Stimulated activated CD8-positive, alpha-beta memory T cell treated with anti-CD3 and anti-CD28 coated beads, Interleukin-15, amount 100 ng/mL, for 24 hours (primary cell): ENCODE results near the gene UNC5A.
"Not testable (repeated sequence)": the region's sequence is repeated elsewhere in the genome, so short reads cannot be mapped to it uniquely, and the experiment has no call there.

Experiments used
- DNase-seq: peaks from one replicate; pipeline ENCODE4 v3.0.0-alpha.2; 2020; ENCODE audit warnings: low read depth

The UNC5A gene

DNA sequence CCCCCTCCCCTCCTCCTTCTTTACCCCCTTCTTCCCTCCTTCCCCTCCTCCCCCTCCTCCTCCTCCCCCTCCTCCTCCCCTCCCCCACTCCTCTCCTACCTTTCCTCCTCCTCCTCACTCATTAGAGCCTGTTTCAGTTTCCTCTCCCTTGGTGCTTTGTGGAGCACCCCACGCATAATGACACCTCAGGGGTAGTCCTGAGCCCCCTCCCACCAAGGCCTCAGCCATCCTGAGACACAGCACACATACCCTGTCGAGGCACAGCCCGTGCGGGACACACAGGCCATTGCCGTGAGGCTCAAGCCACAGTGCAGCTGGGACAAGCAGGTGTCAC is 53.4 kb downstream of the UNC5A start:
- DNase-seq, result no peak

DNA sequence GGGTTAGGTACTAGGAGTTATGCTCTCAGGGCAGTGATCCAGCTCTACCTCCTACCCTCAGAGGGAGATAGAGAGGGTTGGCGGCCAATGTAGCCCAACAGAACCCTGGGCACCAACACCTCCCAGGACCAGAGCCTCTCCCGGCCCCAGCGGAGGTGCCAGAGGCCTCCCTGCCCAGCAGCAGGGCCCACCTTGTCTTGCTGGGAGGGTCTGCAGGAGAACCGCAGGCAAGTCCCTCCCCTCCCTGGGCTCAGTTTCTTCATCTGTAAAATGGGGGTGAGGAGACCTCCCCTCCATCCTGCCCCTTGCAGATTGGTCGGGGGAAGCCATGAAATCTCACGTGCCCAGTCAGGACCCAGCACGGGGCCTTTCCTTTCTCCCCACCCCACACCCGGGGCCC is 54.4 kb downstream of the UNC5A start:
- no peak for DNase-seq

DNA sequence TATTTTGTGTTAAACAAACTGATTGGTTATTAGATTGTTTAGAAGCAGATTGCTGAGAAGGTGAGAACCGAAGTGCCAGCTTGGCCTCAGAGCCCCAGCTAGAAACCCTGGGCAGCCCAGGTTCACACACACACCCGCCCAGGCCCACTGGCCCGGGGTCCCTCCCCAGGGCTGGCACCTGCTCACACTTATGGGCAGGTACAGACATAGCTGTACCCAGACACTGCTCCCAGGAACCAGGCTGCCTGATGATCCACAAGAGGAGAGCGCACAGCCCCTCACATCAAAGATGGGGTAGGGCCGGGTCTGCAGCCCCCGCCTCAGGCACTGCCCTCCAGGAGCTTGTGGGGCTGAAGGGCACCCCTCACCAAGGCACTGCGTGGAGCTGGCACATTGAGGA is 55.6 kb downstream of the UNC5A start:
- DNase-seq, result no peak

DNA sequence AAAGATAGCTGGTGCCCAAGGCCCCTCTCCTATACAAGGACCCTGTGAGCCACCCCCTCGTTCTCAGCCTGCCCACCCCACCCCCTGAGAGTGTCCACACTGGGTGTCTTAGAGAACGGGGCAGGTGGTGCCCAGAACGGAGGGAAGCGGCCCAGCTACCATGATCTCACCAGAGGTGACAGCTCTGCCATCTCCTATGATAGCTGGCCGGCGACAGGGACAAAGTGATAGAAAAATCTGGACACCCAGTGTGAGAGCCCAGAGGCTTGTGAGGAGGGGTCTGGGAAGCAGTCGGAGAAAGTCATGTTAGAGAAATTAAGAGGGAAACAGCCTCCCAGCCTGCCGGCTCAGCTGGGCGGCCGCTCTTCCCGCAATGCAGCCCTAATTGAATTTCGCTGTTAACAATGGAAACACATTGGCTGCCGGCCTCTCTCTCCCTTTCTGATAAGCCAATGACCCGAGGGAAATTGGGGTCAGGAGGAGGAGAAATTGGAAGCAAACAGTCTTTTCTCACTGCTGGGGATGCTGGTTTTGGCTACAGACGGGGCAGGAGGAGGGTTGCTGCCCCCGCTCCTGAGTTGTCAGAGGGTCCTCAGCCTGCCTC is 56.5 kb downstream of the UNC5A start:
- DNase-seq, result no peak

DNA sequence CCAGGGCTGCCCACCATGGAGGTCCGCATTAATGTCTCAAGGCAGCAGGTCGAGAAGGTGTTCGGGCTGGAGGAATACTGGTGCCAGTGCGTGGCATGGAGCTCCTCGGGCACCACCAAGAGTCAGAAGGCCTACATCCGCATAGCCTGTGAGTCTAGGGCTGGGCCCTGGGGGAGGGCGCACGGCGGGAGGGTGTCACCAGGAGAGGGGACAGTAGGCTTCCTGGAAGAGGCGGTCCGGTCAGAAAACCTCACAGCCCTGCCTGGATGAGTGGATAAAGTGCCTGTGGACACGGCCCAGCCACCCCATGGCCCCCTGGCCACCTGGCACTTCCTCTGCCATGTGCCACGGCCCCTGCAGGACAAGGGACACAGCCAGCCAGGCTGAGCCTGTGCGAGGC is 57.8 kb downstream of the UNC5A start:
- no peak for DNase-seq

DNA sequence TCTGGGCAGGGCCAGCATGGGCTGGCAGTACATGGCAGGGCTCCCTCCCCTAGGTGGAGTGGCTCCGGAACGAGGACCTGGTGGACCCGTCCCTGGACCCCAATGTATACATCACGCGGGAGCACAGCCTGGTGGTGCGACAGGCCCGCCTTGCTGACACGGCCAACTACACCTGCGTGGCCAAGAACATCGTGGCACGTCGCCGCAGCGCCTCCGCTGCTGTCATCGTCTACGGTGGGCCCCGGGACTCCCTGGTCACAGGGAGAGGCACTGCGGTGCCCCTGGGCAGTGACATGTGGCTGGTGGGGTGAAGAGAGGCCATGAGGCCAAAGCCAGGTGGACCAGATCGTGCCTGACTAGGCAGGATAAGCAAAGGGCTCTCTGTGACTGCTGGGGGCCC is 58.4 kb downstream of the UNC5A start:
- DNase-seq, result no peak

DNA sequence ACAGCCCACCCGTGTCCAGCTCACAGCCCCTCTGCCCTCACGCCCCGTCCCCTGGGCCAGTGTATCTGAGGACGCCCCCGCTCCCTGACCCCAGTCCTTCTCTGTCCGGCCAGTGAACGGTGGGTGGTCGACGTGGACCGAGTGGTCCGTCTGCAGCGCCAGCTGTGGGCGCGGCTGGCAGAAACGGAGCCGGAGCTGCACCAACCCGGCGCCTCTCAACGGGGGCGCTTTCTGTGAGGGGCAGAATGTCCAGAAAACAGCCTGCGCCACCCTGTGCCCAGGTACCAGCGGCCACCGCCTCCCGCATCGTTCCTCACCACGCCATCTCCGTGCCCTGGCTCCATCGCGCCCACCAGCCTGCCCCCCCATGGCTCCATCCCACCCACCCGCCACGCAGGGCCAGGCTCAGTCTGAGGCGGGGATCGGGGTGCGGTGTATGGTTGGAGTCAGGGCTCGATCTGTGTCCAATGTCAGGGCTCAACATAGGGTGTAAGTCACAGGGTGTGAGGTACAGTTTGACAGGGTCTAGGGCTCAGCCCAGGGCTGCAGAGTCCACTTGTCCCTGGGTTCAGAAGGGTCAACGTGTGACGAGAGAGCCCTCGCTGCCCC is 59.2 kb downstream of the UNC5A start:
- no peak for DNase-seq

DNA sequence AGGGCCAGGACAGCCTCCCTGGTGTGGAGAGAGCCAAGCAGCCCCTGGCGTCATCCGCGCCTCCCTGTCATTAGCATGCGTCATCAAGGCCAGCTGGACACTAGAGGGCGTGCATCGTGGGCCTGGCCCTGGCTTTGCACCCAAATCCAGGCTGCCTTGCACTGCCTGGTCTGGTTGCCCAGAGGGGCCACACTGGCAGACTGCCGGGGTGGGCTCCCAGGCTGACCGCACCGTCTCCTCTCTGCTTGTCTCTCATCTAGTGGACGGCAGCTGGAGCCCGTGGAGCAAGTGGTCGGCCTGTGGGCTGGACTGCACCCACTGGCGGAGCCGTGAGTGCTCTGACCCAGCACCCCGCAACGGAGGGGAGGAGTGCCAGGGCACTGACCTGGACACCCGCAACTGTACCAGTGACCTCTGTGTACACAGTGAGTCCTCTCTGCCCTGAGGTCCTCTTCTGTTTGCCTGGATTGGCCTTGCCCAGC is 59.8 kb downstream of the UNC5A start:
- DNase-seq, result no peak

DNA sequence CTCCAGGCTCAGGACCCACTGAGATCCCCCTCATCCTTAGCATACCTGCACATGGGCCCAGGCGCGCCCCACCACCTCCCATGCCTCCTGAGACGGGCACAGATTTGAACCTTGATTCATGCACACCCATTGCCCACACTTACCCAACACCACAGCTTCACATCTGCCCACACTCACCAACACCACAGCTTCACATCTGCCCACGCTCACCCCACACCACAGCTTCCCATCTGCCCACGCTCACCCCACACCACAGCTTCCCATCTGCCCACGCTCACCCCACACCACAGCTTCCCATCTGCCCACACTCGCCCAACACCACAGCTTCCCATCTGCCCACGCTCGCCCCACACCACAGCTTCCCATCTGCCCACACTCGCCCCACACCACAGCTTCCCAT is 60.3 kb downstream of the UNC5A start:
- DNase-seq, result not testable (repeated sequence)

DNA sequence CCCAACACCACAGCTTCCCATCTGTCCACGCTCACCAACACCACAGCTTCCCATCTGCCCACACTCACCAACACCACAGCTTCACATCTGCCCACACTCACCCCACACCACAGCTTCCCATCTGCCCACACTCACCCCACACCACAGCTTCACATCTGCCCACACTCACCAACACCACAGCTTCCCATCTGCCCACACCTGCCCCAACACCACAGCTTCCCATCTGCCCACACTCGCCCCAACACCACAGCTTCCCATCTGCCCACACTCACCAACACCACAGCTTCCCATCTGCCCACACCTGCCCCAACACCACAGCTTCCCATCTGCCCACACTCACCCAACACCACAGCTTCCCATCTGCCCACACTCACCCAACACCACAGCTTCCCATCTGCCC is 62.2 kb downstream of the UNC5A start:
- not testable (repeated sequence) for DNase-seq

DNA sequence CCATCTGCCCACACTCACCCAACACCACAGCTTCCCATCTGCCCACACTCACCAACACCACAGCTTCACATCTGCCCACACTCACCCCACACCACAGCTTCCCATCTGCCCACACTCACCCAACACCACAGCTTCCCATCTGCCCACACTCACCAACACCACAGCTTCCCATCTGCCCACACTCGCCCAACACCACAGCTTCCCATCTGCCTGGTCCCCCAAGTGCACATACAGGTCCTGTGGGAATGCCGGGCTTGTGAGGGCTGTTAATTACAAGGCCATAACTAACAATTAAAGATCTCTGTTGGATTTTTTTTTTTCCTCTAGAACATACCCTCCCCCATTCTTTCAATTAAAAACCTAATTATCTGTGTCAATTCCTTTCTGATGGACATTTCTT is 62.7 kb downstream of the UNC5A start:
- not testable (repeated sequence) for DNase-seq

DNA sequence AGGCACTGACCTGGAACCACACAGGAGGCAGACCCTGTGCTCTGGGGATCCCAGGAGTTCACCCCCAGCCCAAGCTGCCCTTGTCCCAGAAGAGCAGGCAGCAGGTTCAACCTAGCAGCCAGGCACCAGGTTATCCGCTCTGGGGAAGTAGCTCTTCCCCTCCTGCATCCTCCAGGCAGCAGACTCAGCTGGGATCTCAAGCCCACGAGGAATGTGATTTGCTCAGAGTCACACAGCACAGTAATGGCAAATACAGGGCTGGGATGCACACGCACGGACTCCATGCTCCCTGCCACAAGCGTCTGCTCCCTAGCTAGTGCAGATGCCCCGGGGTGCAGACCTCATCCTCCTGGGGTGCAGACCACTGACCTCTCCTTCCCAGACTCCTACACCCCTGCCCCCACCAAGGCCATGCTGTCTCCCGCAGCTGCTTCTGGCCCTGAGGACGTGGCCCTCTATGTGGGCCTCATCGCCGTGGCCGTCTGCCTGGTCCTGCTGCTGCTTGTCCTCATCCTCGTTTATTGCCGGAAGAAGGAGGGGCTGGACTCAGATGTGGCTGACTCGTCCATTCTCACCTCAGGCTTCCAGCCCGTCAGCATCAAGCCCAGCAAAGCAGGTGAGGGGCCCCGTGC is 63.3 kb downstream of the UNC5A start:
- DNase-seq, result no peak

DNA sequence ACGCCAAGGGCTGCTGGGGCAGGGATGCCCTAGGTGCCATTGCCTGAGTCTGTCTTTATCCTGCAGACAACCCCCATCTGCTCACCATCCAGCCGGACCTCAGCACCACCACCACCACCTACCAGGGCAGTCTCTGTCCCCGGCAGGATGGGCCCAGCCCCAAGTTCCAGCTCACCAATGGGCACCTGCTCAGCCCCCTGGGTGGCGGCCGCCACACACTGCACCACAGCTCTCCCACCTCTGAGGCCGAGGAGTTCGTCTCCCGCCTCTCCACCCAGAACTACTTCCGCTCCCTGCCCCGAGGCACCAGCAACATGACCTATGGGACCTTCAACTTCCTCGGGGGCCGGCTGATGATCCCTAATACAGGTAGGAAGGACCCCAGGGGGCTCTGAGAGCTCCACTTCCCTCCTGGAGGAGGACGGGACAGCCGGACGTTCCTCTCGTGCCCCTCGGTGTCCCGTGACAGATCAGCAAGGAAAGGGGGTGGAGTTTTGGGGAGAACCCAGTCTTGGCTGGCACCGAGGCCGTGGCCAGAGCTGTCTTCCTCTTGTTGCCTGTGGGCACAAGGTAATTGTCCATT is 63.9 kb downstream of the UNC5A start:
- DNase-seq, result no peak

DNA sequence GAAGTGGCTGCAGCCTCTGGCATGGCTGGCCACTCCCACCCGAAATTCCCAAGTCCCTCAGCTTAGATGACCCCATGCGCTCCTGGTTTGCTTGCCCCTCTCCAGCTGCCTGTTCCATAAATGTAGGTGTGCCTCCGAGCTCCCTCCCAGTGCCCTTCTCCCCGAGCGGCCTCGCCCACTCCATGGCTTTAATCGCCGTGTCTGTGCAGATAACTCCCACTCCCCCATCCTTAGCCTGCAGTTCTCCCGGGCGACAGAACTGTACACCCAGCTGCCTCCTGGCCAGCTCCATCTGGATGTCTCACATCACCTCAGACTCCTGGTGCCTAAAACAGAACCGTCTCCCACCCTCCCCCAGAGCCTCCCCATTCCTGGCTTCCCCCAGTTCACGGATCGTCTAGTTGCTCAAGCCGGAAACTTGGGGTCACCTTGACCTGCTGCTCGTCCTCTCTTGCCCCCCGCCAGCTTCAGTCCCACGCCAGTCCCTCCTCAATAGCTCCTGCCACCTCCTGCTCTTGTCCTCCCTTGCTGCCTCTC is 64.7 kb downstream of the UNC5A start:
- no peak for DNase-seq

DNA sequence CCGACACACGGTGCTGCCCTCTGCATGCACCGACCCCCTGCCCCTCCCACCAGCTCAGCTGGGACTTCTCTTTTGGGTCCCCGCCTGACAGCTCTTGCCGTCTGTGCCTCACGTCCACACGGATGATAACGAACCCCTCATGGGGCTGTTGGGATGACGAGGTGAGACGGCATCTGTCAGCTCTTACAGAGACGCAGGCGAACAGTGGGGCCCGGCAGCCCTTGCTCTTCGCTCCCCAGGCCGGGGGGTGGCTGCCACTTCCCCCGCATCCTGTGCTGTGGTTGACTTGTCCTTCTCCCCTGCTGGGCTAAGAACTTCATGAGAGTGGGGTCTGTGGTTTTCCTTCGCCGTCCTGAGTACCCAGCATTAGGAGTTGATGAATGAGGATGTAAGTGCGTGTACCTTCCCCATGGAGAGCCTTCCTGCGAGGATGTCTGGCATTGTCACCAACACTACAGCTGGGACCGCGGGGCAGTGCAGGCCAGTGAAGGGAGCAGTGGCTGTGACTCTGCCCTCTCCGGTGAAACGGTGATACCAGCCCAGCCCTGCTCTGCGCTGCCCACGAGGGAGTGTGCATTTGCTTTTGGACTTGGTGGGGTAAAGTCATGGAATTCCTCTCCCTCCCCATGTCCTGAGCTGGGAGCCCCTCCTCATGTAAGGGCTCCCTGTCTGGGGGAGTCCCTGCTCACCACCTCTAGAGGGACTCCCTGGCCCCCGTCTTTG is 65.6 kb downstream of the UNC5A start:
- DNase-seq, result no peak

DNA sequence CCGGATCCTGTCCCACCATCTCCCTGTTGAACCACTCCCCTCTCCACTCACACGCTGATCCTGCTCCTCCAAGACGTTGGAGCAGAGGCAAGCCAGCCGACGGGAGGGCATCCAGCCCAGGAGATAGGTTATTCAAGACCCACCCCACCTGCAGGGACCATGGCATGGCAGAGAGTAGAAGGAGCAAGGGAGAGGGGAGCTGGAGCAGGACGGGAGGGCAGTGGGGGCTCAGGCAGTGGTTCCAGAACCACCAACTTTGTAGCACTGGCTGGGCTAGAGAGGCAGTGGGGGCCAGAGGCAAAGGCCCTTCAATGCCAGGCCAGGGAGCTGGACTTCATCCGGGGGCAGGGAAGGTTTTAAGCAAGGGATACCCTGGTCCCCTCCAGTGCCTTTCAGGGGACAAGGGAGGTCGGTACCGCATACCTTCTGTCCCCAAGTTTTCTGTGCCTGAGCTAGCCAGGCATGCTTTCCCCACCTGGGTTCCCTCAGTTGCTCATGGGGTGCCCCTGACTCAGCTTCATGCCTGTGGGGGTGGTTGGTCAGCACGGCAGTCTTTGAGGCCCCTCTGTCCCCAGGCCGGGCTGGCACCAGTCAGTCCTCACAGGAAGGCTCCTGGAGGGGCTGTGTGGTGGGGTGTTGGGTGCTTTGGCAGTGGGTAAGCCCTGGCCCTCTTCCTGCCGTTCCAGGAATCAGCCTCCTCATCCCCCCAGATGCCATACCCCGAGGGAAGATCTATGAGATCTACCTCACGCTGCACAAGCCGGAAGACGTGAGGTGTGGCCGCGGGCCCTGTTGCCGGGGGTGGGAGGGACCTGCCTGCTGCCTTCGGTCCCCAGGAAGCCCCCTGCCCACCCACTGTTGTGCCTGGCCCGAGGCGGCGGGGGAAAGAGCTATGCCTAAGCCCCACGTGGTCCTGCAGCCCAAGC is 66.4 kb downstream of the UNC5A start:
- DNase-seq, result no peak

DNA sequence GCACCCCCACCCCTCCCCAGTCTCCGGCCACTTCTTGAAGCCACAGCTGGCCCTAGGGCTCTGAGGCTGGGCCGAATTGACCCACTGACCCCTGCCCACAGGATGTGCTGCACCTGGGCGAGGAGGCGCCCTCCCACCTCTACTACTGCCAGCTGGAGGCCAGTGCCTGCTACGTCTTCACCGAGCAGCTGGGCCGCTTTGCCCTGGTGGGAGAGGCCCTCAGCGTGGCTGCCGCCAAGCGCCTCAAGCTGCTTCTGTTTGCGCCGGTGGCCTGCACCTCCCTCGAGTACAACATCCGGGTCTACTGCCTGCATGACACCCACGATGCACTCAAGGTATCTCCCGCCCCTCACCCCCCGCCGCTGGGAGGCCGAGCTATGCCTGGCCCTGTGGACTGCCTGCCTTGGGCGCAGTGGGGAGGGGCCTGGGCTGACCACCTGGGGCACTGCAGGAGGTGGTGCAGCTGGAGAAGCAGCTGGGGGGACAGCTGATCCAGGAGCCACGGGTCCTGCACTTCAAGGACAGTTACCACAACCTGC is 67.5 kb downstream of the UNC5A start:
- DNase-seq, result no peak

DNA sequence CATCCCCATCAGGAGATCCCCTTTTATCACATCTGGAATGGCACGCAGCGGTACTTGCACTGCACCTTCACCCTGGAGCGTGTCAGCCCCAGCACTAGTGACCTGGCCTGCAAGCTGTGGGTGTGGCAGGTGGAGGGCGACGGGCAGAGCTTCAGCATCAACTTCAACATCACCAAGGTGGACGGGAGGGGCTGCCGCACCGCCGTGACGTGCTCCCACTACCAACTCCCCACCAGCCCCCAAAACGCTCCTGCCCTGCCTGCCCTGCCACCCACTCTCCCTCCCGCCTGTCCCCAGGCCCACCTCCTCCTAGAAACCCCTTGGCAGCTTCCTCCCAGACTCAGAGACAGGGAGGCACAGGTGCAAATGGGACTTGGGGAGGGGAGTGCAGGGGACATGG is 68.1 kb downstream of the UNC5A start:
- no peak for DNase-seq

DNA sequence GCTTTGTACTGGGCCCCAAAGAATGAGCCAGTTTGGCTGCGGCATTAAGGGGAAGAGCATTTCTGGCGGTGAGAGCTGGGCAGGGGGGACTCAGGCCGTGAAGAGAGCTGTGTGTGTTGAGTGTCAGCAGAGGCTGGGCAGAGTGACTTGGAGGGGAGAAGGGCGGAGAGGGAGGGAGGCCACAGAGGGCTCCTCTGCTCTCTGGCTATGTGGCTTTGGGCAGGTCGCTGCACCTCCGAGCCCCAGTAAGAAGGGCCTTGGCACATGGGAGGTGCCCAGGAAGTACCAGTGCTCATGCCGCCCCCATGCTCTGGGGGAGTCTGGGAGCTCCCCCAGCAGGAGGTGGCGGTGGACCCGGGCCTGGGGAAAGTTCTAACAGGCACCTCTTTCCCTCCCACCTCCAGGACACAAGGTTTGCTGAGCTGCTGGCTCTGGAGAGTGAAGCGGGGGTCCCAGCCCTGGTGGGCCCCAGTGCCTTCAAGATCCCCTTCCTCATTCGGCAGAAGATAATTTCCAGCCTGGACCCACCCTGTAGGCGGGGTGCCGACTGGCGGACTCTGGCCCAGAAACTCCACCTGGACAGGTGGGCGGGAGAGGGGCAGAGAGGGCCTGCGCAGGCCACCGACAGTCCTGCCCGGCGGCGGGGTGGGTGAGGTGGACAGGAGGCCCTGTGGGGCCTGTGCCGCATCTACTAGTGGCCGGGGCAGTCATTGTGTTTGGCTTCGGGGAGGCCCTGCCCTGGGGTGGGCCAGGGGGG is 68.7 kb downstream of the UNC5A start:
- no peak for DNase-seq

DNA sequence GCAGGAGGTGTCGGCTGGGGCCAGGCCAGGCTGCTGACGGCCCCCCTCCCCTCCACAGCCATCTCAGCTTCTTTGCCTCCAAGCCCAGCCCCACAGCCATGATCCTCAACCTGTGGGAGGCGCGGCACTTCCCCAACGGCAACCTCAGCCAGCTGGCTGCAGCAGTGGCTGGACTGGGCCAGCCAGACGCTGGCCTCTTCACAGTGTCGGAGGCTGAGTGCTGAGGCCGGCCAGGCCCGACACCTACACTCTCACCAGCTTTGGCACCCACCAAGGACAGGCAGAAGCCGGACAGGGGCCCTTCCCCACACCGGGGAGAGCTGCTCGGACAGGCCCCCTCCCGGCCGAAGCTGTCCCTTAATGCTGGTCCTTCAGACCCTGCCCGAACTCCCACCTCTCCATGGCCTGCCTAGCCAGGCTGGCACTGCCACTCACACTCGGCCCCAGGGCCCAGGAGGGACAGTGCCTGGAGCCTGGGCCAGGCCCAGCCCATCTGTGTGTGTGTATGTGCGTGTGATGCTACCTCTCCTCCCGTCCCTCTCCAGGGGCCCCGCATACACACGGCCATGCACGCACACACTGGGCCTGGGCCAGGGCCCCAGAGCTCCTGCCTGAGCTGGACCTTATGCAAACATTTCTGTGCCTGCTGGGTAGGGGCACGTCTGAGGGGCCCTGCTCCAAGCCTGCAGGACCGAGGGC is 69.5 kb downstream of the UNC5A start:
- no peak for DNase-seq
